GM12878 (cell line): ENCODE results near the gene SYTL4. TPM values are rescaled to one million over a fixed set of nuclear protein-coding genes. Genes with fewer than 3 reads are reported as not detected.

Experiments
- BCL11A ChIP-seq: IDR thresholded peaks from 2 replicates; pipeline ENCODE4 v1.6.1; 2011; ENCODE audit warnings: low read depth, low read length
- BHLHE40 ChIP-seq, 2 experiments: fragments of 450-650 bp in 1 of 2; IDR thresholded peaks; 2 replicates each; pipeline ENCODE4 v1.6.1; 2011 to 2017; ENCODE audit warnings: low read depth in 2 of 2, borderline replicate concordance in 1 of 2, improper control_type of control experiment in 1 of 2, low read length in 1 of 2, mild to moderate bottlenecking in 1 of 2
- CREB1 ChIP-seq: IDR thresholded peaks from 2 replicates; pipeline ENCODE4 v1.6.1; 2012; ENCODE audit warnings: low read depth, mild to moderate bottlenecking, inconsistent platforms
- FOXM1 ChIP-seq: IDR thresholded peaks from 2 replicates; pipeline ENCODE4 v1.6.1; 2012; ENCODE audit warnings: low read depth, mild to moderate bottlenecking, inconsistent platforms, low read length, moderate library complexity
- HDAC2 ChIP-seq: fragments of 200-600 bp; sonication (generic); IDR thresholded peaks from 2 replicates; pipeline ENCODE4 v1.6.1; 2017
- HDGF ChIP-seq: fragments of 450-650 bp; IDR thresholded peaks from 2 replicates; pipeline ENCODE4 v1.6.1; 2016; ENCODE audit warnings: antibody characterized with exemption
- MEF2B ChIP-seq: fragments of 450-650 bp; IDR thresholded peaks from 2 replicates; pipeline ENCODE4 v1.6.1; 2018; ENCODE audit warnings: mild to moderate bottlenecking, moderate library complexity; ENCODE audit not compliant: partially characterized antibody, poor library complexity, severe bottlenecking
- MYB ChIP-seq: fragments of 150-350 bp; IDR thresholded peaks from 2 replicates; pipeline ENCODE4 v1.6.1; 2014; ENCODE audit warnings: mild to moderate bottlenecking, low read depth, low read length, borderline replicate concordance
- NFXL1 ChIP-seq: fragments of 450-650 bp; IDR thresholded peaks from 2 replicates; pipeline ENCODE4 v1.6.1; 2017; ENCODE audit warnings: antibody characterized with exemption, mild to moderate bottlenecking, borderline replicate concordance
- POLR2A ChIP-seq: IDR thresholded peaks from 2 replicates; pipeline ENCODE4 v1.6.1; 2011; ENCODE audit warnings: low read depth, mild to moderate bottlenecking, low read length
- POU2F2 ChIP-seq: IDR thresholded peaks from 3 replicates; pipeline ENCODE4 v1.6.1; 2011; ENCODE audit warnings: low read depth, mild to moderate bottlenecking, low read length, borderline replicate concordance
- RUNX3 ChIP-seq: IDR thresholded peaks from 2 replicates; pipeline ENCODE4 v1.6.1; 2012; ENCODE audit warnings: low read length, inconsistent platforms
- SMARCA5 ChIP-seq: fragments of 450-650 bp; IDR thresholded peaks from 2 replicates; pipeline ENCODE4 v1.6.1; 2017; ENCODE audit warnings: mild to moderate bottlenecking
- SMC3 ChIP-seq: IDR thresholded peaks from 2 replicates; pipeline ENCODE4 v1.6.1; 2011; ENCODE audit warnings: low read length, improper control_type of control experiment, borderline replicate concordance
- ZBED1 ChIP-seq: IDR thresholded peaks from 2 replicates; pipeline ENCODE4 v1.6.1; 2016; ENCODE audit warnings: borderline replicate concordance
- ZNF207 ChIP-seq: fragments of 450-650 bp; IDR thresholded peaks from 2 replicates; pipeline ENCODE4 v1.6.1; 2014; ENCODE audit warnings: antibody characterized with exemption, mild to moderate bottlenecking, borderline replicate concordance
- polyA plus RNA-seq, 11 experiments: library from polyadenylated mRNA; depleted of rRNA in 4 of 11; unstranded in 6 of 11; stranded (reverse) in 5 of 11; fragments of >200 nt; fragmentation: Nextera tagmentation in 4 of 11; fragmentation: Illumina TruSeq in 1 of 11; extraction: Ambion mirVana in 4 of 11; extraction: Trizol in 1 of 11; gene quantifications; 1 replicate in 1 of 11; 2 replicates in 10 of 11; pipeline versions ENCODE4 v1.2.1 to v1.2.3, GENCODE V29; 2011 to 2016; ENCODE audit warnings: inconsistent platforms in 2 of 11, missing spikeins in 2 of 11, low read depth in 1 of 11
- total RNA-seq, 4 experiments: library from RNA; depleted of rRNA in 3 of 4; stranded (reverse); fragments of >200 nt in 3 of 4; fragmentation: Illumina TruSeq in 1 of 4; extraction: Trizol in 1 of 4; gene quantifications; 2 replicates each; pipeline versions ENCODE4 v1.2.1 to v1.2.3, GENCODE V29; 2013 to 2021
- TF ChIP-seq, protein P1 (sequence below): fragments of 450-650 bp; formaldehyde crosslinking; IDR thresholded peaks from 2 replicates; pipeline ENCODE4 v1.4.0; 2020; ENCODE audit warnings: mild to moderate bottlenecking, moderate library complexity
- TF ChIP-seq, protein P2 (sequence below), 3 experiments: IDR thresholded peaks in 2 of 3; conservative IDR thresholded peaks in 1 of 3; 2 replicates each; pipeline ENCODE4 v1.5.1; 2011; ENCODE audit warnings: low read depth in 3 of 3, low read length in 3 of 3, mild to moderate bottlenecking in 3 of 3, control low read depth in 2 of 3, moderate library complexity in 2 of 3, inconsistent platforms in 1 of 3, mixed read lengths in 1 of 3; ENCODE audit not compliant: control insufficient read depth in 2 of 3, insufficient read depth in 1 of 3; ENCODE audit errors: extremely low read depth in 1 of 3
- TF ChIP-seq, protein P3 (sequence below): IDR thresholded peaks from 2 replicates; pipeline ENCODE4 v1.6.1; 2012; ENCODE audit warnings: low read length, inconsistent platforms

Gene SYTL4
- total and polyA plus RNA-seq, 10 of the 15 experiments (the other 5 are each of a cell fraction or from before 2014, with no cell fraction given), result 0.07 to 0.74 (median 0.19) TPM; not detected in 2

DNA sequence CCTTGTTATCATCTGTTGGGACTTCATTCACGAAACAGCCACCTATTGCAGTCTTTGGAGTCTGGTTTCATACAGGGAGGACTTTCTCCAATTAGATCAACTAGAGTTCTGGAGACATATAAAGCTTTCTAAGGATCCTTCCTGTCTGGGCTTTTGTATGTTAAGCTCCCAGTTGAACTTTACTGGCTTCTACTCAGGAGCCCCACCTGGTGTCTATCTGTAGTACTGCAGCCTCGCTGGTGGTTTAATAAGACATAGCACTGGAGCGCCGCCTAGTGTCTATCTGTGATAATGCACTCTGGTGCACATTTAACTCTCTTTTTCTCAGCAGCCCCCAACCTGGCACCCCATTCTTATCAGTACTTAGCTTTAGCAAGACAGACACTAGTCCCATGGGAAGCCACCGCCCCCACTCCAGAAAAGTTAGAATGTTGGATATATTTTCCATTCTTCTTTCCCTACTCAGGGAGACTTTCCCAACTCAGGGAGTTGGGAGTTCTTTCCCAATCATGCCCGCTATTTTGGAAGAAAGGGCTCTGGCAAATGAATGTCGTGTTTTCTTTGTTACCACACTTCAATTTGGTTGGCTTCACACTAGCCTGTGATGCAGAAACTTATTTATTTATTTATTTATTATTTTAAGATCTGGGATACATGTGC, 36.9 kb upstream of the SYTL4 start (continued):
- TF ChIP-seq, protein P1, sequence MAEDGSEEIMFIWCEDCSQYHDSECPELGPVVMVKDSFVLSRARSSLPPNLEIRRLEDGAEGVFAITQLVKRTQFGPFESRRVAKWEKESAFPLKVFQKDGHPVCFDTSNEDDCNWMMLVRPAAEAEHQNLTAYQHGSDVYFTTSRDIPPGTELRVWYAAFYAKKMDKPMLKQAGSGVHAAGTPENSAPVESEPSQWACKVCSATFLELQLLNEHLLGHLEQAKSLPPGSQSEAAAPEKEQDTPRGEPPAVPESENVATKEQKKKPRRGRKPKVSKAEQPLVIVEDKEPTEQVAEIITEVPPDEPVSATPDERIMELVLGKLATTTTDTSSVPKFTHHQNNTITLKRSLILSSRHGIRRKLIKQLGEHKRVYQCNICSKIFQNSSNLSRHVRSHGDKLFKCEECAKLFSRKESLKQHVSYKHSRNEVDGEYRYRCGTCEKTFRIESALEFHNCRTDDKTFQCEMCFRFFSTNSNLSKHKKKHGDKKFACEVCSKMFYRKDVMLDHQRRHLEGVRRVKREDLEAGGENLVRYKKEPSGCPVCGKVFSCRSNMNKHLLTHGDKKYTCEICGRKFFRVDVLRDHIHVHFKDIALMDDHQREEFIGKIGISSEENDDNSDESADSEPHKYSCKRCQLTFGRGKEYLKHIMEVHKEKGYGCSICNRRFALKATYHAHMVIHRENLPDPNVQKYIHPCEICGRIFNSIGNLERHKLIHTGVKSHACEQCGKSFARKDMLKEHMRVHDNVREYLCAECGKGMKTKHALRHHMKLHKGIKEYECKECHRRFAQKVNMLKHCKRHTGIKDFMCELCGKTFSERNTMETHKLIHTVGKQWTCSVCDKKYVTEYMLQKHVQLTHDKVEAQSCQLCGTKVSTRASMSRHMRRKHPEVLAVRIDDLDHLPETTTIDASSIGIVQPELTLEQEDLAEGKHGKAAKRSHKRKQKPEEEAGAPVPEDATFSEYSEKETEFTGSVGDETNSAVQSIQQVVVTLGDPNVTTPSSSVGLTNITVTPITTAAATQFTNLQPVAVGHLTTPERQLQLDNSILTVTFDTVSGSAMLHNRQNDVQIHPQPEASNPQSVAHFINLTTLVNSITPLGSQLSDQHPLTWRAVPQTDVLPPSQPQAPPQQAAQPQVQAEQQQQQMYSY, result no peak
- TF ChIP-seq CREB1, result no peak
- no peak for TF ChIP-seq HDGF
- TF ChIP-seq BHLHE40 (IDR thresholded peaks at IDR 0.05; ENCODE audit: borderline replicate concordance in 1 of 2, low read depth in 2 of 2, low read length in 1 of 2), result peak in 1 of 2 experiments; percentile 40; a peak in 1 of 4 replicates
- no peak for TF ChIP-seq NFXL1
- peak; percentile 100 for TF ChIP-seq SMC3
- no peak for TF ChIP-seq POLR2A
- TF ChIP-seq BCL11A, result no peak
- peak; percentile 71 for TF ChIP-seq SMARCA5
- TF ChIP-seq ZNF207, result no peak
- TF ChIP-seq MYB, result no peak
- TF ChIP-seq, protein P2, sequence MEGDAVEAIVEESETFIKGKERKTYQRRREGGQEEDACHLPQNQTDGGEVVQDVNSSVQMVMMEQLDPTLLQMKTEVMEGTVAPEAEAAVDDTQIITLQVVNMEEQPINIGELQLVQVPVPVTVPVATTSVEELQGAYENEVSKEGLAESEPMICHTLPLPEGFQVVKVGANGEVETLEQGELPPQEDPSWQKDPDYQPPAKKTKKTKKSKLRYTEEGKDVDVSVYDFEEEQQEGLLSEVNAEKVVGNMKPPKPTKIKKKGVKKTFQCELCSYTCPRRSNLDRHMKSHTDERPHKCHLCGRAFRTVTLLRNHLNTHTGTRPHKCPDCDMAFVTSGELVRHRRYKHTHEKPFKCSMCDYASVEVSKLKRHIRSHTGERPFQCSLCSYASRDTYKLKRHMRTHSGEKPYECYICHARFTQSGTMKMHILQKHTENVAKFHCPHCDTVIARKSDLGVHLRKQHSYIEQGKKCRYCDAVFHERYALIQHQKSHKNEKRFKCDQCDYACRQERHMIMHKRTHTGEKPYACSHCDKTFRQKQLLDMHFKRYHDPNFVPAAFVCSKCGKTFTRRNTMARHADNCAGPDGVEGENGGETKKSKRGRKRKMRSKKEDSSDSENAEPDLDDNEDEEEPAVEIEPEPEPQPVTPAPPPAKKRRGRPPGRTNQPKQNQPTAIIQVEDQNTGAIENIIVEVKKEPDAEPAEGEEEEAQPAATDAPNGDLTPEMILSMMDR (IDR thresholded peaks at IDR 0.05 in 2 of 3, conservative IDR thresholded peaks at IDR 0.05 in 1 of 3; ENCODE audit: control insufficient read depth in 2 of 3, extremely low read depth in 1 of 3, insufficient read depth in 1 of 3, low read depth in 3 of 3, low read length in 3 of 3), result peak; percentile 100; a peak in 5 of 6 replicates
- TF ChIP-seq FOXM1, result peak; percentile 76; the same call in 1 of the 2 replicates
- TF ChIP-seq ZBED1, result no peak
- peak; percentile 56; the same call in 2 of the 3 replicates for TF ChIP-seq POU2F2
- no peak for TF ChIP-seq MEF2B
- TF ChIP-seq HDAC2, result no peak
- TF ChIP-seq, protein P3, sequence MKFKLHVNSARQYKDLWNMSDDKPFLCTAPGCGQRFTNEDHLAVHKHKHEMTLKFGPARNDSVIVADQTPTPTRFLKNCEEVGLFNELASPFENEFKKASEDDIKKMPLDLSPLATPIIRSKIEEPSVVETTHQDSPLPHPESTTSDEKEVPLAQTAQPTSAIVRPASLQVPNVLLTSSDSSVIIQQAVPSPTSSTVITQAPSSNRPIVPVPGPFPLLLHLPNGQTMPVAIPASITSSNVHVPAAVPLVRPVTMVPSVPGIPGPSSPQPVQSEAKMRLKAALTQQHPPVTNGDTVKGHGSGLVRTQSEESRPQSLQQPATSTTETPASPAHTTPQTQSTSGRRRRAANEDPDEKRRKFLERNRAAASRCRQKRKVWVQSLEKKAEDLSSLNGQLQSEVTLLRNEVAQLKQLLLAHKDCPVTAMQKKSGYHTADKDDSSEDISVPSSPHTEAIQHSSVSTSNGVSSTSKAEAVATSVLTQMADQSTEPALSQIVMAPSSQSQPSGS, result no peak
- peak; percentile 51 for TF ChIP-seq RUNX3
- TF ChIP-seq, all 136 proteins: peak for 14
